Ectodermal cell (in vitro differentiated cells): ENCODE data around the gene NAPB.

Source experiments
- H3K27ac ChIP-seq: 2 replicates; pipeline ENCODE4 v1.7.0; 2013; ENCODE audit warnings: mild to moderate bottlenecking, low read depth, low read length; ENCODE audit not compliant: insufficient read depth, poor library complexity, severe bottlenecking
- H3K27me3 ChIP-seq: 2 replicates; pipeline ENCODE4 v1.7.0; 2013; ENCODE audit warnings: mild to moderate bottlenecking, low read length; ENCODE audit not compliant: insufficient read depth, control insufficient read depth, poor library complexity, severe bottlenecking
- H3K36me3 ChIP-seq: one replicate; pipeline ENCODE4 v1.7.0; 2013; ENCODE audit warnings: low read length; ENCODE audit not compliant: control insufficient read depth, insufficient read depth
- H3K4me1 ChIP-seq: one replicate; pipeline ENCODE4 v1.7.0; 2013; ENCODE audit warnings: low read length; ENCODE audit not compliant: control insufficient read depth, insufficient read depth
- H3K4me3 ChIP-seq: 2 replicates; pipeline ENCODE4 v1.7.0; 2013; ENCODE audit warnings: low read depth, low read length, control low read depth; ENCODE audit not compliant: insufficient read depth
- H3K9me3 ChIP-seq: 2 replicates; pipeline ENCODE4 v1.7.0; 2013; ENCODE audit warnings: mild to moderate bottlenecking, low read length, moderate library complexity; ENCODE audit not compliant: control insufficient read depth
- WGBS, 2 experiments: methylation state at CpG; one replicate each; pipeline ENCODE4 v1.1.7; 2013; ENCODE audit warnings: missing lambda C conversion rate in 2 of 2; 5-methylcytosine and 5-hydroxymethylcytosine counted together

The NAPB gene

GRCh38 chr20:23440004-23440403, 18.7 kb upstream of the NAPB start:
- WGBS, 2 experiments, result 78 to 86% methylated on average over 2 of the region's 2 CpGs
- H3K4me3 ChIP-seq, result no peak overlapping the region
- no peaks in the 10 kb centered on the region for H3K4me1 ChIP-seq
- H3K27ac ChIP-seq, result no peak overlapping the region
- no peaks in the 10 kb centered on the region for H3K27me3 ChIP-seq
- H3K9me3 ChIP-seq, result no peaks in the 10 kb centered on the region
- H3K36me3 ChIP-seq, result no peaks in the 10 kb centered on the region

DNA sequence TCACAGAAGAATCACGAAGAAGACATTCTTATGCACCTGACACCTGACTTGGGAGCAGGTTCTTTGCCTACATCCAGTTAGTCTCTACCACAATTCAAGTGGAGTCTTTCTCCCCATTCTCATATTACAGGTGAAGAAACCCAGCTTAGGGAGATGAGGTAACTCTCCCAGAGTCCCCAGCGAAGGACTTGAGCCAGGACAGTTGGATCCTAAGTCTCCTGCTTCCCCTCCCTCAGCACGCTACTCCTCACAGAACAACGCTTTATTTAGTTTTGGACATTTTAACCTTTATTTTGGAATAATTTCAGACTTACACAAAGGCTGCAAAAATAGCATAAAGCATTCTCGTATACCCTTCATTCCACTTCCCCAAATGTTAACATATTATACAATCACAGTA, 17.4 kb upstream of the NAPB start:
- no peaks in the 10 kb centered on the region for H3K27me3 ChIP-seq
- no peaks in the 10 kb centered on the region for H3K4me1 ChIP-seq
- H3K9me3 ChIP-seq, result no peaks in the 10 kb centered on the region
- H3K27ac ChIP-seq, result no peak overlapping the region
- 95 to 96% methylated on average over 5 of the region's 5 CpGs for WGBS, 2 experiments
- no peaks in the 10 kb centered on the region for H3K36me3 ChIP-seq
- no peak overlapping the region for H3K4me3 ChIP-seq

- WGBS, 2 experiments, result 88 to 89% methylated on average over 9 of the region's 9 CpGs
- no peak overlapping the region for H3K4me3 ChIP-seq
Measured at GRCh38 chr20:23437126-23437899, 16.0 kb upstream of the NAPB start.

GRCh38 chr20:23436681-23437080, 15.4 kb upstream of the NAPB start:
- WGBS, 2 experiments, result 88% methylated on average over 3 of the region's 3 CpGs
- H3K9me3 ChIP-seq, result no peaks in the 10 kb centered on the region
- H3K27ac ChIP-seq, result no peak overlapping the region
- H3K4me1 ChIP-seq, result no peaks in the 10 kb centered on the region
- H3K27me3 ChIP-seq, result no peaks in the 10 kb centered on the region
- H3K36me3 ChIP-seq, result no peaks in the 10 kb centered on the region
- H3K4me3 ChIP-seq, result no peak overlapping the region

More at GRCh38 chr20:23437126-23437899, 16.0 kb upstream of the NAPB start:
- Histone ChIP-seq H3K27me3 (no peaks in the 10 kb centered on the region), H3K9me3 (no peaks in the 10 kb centered on the region), H3K36me3 (no peaks in the 10 kb centered on the region), H3K4me1 (no peaks in the 10 kb centered on the region), H3K27ac (no peak overlapping the region)

GRCh38 chr20:23435626-23436539, 14.6 kb upstream of the NAPB start:
- Histone ChIP-seq H3K27ac (no peak overlapping the region), H3K9me3 (no peaks in the 10 kb centered on the region), H3K27me3 (no peaks in the 10 kb centered on the region), H3K4me3 (no peak overlapping the region), H3K4me1 (no peaks in the 10 kb centered on the region), H3K36me3 (no peaks in the 10 kb centered on the region)
- WGBS, 2 experiments, result 92 to 93% methylated on average over 11 of the region's 11 CpGs

GRCh38 chr20:23434521-23435313, 13.4 kb upstream of the NAPB start:
- Histone ChIP-seq H3K4me3 (no peak overlapping the region), H3K36me3 (no peaks in the 10 kb centered on the region), H3K9me3 (no peaks in the 10 kb centered on the region), H3K27me3 (no peaks in the 10 kb centered on the region), H3K27ac (no peak overlapping the region), H3K4me1 (no peaks in the 10 kb centered on the region)
- WGBS, 2 experiments, result 89 to 94% methylated on average over 7 of the region's 7 CpGs

DNA sequence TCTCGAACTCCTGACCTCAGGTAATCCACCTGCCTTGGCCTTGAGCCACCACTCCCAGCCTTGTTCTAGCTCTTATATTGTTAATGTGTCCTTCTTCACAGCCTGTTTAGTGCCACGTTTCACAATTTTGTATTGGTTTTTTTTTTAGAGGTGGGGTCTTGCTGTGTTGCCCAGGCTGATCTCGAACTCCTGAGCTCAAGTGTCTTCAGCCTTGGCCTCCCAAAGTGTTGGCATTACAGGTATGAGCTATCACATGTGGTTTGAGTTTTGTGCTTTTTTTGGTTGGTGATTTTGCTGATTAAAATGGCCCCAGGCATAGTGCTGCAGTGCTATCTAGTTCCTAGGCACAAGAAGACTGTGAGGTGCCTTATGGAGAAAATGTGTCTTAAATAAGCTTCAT, 12.3 kb upstream of the NAPB start:
- 94% methylated on average over 3 of the region's 3 CpGs for WGBS, 2 experiments
- Histone ChIP-seq H3K36me3 (no peaks in the 10 kb centered on the region), H3K27me3 (no peaks in the 10 kb centered on the region), H3K27ac (no peak overlapping the region), H3K4me3 (no peak overlapping the region), H3K4me1 (no peaks in the 10 kb centered on the region), H3K9me3 (no peaks in the 10 kb centered on the region)

DNA sequence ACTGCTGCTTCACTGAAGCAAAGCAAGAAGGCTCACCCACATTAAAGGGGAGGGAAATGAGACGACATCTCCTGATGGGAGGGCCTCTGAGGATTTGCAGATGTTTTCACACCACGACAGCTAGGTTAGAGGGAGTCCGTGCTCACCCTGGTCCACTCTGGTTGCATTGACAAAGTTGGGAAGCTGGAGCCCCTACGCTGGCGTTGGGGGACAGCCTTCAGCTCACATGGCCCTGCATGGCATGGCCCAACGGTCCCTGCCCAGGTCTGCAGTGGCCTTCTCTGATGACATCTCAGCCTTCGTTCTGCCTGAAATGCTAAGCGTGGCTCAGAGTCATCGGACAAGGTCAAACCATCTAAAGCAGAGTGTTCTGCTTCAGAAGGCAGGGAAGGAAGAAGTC, 3.8 kb upstream of the NAPB start:
- WGBS, 2 experiments, result 90 to 92% methylated on average over 9 of the region's 9 CpGs
- Histone ChIP-seq H3K4me3 (no peak overlapping the region), H3K9me3 (no peaks in the 10 kb centered on the region), H3K4me1 (no peaks in the 10 kb centered on the region), H3K27me3 (no peaks in the 10 kb centered on the region), H3K36me3 (no peaks in the 10 kb centered on the region), H3K27ac (no peak overlapping the region)

DNA sequence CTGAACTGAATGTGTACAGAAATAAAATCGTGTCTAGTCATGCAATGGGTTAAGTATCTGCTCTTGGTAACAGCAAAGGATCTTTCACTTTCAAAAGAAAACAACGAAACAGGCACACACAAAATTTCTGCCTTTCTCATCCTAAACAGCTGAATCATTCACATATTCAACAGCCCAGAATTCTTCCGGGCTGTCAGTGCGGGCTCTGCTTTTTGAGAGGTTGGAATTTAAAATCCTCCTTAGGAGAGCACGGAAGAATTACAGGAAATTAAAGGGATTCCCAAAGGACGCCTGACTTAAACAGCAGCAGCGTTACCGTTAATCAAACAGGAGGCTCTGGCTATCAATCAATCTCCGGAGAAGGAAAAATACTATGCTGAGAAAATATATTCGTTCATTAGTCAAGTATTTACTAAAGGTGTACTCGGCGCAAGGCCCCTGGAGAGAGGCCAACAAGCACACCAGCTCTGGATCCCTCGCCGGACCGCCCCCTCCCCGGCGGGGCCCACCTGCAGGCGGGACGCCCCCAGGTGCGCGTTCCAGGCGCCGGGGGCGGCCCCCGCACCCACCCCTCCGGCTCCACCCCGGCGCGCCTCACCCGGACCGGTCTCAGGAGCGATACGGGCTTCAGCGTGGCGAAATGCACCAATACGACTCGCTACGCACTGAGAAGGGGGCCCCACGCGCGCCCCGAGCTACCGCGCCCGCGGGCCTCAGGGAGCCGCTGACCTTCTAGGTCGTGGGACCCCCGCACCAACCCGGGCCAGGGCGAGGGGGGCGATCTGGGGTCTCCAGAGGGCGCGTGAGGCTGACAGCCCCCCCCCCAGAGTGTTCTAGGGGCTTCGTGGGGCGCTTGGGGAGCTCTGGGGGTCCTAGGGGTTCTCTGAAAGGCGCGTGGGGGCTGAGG, 1.0 kb downstream of the NAPB start:
- Histone ChIP-seq H3K4me1 (peaks cover 5% of the 10 kb centered on the region), H3K9me3 (no peaks in the 10 kb centered on the region), H3K36me3 (no peaks in the 10 kb centered on the region), H3K27ac (no peak overlapping the region), H3K27me3 (no peaks in the 10 kb centered on the region), H3K4me3 (peak overlapping the region; percentile 91)
- 2 to 3% methylated on average over 58 of the region's 58 CpGs for WGBS, 2 experiments
